ACC112 (cell line): ENCODE results near the gene MARS1.
A peak's percentile ranks its signal among the peaks of the same experiment; 100 is the strongest.
"Not testable (repeated sequence)": the region's sequence is repeated elsewhere in the genome, so short reads cannot be mapped to it uniquely, and the experiment has no call there.

Experiments
- H2AFZ ChIP-seq: fragments of 200-600 bp; sonication (generic); one replicate; pipeline ENCODE4 v1.6.0; 2017; ENCODE audit warnings: antibody characterized with exemption, low read length; ENCODE audit not compliant: unreplicated experiment
- H3K27ac ChIP-seq: fragments of 200-600 bp; sonication (generic); 2 replicates; pipeline ENCODE4 v1.5.1; 2014; ENCODE audit warnings: low read depth, mild to moderate bottlenecking, antibody characterized with exemption, low read length, moderate library complexity
- H3K27me3 ChIP-seq: fragments of 200-600 bp; sonication (generic); 2 replicates; pipeline ENCODE4 v1.6.1; 2014; ENCODE audit warnings: mild to moderate bottlenecking, antibody characterized with exemption, low read length, moderate library complexity, mixed read lengths; ENCODE audit not compliant: insufficient read depth
- H3K36me3 ChIP-seq: fragments of 200-600 bp; sonication (generic); 2 replicates; pipeline ENCODE4 v1.6.1; 2016; ENCODE audit warnings: mild to moderate bottlenecking, antibody characterized with exemption, low read length, moderate library complexity, mixed read lengths; ENCODE audit not compliant: insufficient read depth
- H3K4me1 ChIP-seq: fragments of 200-600 bp; sonication (generic); one replicate; pipeline ENCODE4 v1.6.1; 2016; ENCODE audit warnings: low read length, mixed read lengths; ENCODE audit not compliant: insufficient read depth, unreplicated experiment, control insufficient read depth
- H3K4me3 ChIP-seq: fragments of 200-600 bp; sonication (generic); 2 replicates; pipeline ENCODE4 v1.5.1; 2014; ENCODE audit warnings: mild to moderate bottlenecking, low read depth, low read length
- H3K79me2 ChIP-seq: fragments of 200-600 bp; sonication (generic); one replicate; pipeline ENCODE4 v1.6.0; 2016; ENCODE audit warnings: low read length; ENCODE audit not compliant: control insufficient read depth, unreplicated experiment, insufficient read depth

Gene MARS1

GRCh38 chr12:57517718-57518117 lies 29.9 kb downstream of the MARS1 start:
- Histone ChIP-seq H3K79me2 (peaks cover 30% of the 10 kb centered on the region), H3K36me3 (peaks cover 16% of the 10 kb centered on the region), H3K27ac (peak overlapping the region; percentile 27), H3K4me3 (peak overlapping the region; percentile 93), H3K4me1 (peaks cover 37% of the 10 kb centered on the region)
- not testable (repeated sequence) for H2AFZ ChIP-seq, H3K27me3 ChIP-seq

DNA sequence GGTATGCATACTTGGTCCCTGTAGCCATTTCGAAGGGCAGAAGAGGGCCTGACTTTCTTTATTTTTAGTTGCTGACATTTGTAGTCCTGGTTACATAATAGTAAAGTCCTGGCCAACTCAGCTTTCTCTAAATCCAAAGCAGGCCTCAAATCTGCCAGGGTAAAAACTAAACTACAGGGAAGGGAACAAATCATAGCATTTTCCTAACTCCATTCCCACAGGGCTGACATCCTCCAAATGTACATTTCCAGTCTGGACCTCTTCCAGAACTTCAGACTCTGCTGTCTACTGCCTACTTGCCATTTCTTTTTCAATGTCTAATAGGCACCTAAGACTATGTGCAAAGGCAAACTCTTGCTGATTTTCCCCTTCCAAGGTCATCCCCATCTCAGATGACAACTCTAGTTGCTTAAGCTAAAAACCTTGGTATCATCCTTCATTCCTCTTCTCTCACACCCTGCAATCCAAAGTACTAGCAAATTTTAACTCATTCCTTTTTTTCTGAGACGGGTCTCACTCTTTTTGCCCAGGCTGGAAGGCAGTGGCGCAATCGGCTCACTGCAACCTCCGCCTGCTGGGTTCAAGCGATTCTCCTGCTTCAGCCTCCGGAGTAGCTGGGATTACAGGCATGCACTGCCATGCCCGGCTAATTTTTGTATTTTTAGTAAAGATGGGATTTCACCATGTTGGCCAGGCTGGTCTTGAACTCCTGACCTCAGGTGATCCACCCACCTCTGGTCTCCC lies 30.5 kb downstream of the MARS1 start:
- peak overlapping the region; percentile 93 for H3K4me3 ChIP-seq
- no peak overlapping the region for H2AFZ ChIP-seq
- H3K79me2 ChIP-seq, result peaks cover 31% of the 10 kb centered on the region
- peaks cover 37% of the 10 kb centered on the region for H3K4me1 ChIP-seq
- H3K27ac ChIP-seq, result peak overlapping the region; percentile 27
- peaks cover 16% of the 10 kb centered on the region for H3K36me3 ChIP-seq
- no peaks in the 10 kb centered on the region for H3K27me3 ChIP-seq

DNA sequence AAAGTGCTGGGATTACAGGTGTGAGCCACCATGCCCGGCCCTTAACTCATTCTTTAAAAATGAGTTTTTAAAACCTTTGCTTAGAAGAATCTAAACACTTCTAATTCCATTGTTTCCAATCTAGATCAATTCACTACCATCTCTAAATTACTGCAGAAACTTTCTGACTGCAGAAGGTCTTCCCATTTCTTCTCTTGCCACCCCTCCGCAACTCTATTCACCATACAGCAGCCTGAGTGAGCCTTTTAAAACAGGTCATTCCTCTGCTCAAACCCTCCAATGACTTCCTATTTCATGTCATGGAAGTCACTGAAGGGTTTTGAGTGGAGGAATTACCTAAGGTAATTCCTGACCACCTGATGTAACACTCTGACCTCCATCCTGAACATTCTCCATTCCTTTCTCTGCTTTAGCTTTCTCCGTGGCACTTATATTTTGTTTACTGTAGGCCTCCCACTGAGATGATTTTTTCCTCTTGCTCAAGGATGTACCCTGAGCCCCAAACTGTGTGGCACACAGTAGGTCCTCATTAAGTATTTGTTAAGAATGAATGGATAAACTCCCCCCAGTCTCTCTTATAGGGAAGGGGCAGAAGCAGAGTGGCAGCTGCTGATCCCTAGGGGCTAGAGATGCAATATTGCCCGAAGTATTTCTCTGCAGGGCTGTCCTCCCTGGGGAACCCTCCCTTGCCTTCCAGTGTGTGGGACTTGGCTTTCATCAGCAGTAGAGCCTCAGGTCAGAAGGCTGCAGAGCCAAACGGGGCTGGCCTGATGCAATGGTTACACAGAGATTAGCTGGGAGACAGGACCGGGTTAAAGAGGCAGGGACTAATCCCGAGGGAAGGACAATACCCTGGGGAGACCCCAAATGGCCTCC lies 31.3 kb downstream of the MARS1 start:
- H3K27ac ChIP-seq, result peak overlapping the region; percentile 92
- H3K4me3 ChIP-seq, result peak overlapping the region; percentile 93
- no peak overlapping the region for H2AFZ ChIP-seq
- H3K4me1 ChIP-seq, result peaks cover 44% of the 10 kb centered on the region
- peaks cover 39% of the 10 kb centered on the region for H3K79me2 ChIP-seq
- no peaks in the 10 kb centered on the region for H3K27me3 ChIP-seq
- H3K36me3 ChIP-seq, result peaks cover 16% of the 10 kb centered on the region

GRCh38 chr12:57519796-57520052 lies 31.9 kb downstream of the MARS1 start:
- Histone ChIP-seq H2AFZ (no peak overlapping the region), H3K79me2 (peaks cover 45% of the 10 kb centered on the region), H3K27ac (peak overlapping the region; percentile 92), H3K27me3 (no peaks in the 10 kb centered on the region), H3K36me3 (peaks cover 16% of the 10 kb centered on the region), H3K4me1 (peaks cover 50% of the 10 kb centered on the region), H3K4me3 (peak overlapping the region; percentile 93)

DNA sequence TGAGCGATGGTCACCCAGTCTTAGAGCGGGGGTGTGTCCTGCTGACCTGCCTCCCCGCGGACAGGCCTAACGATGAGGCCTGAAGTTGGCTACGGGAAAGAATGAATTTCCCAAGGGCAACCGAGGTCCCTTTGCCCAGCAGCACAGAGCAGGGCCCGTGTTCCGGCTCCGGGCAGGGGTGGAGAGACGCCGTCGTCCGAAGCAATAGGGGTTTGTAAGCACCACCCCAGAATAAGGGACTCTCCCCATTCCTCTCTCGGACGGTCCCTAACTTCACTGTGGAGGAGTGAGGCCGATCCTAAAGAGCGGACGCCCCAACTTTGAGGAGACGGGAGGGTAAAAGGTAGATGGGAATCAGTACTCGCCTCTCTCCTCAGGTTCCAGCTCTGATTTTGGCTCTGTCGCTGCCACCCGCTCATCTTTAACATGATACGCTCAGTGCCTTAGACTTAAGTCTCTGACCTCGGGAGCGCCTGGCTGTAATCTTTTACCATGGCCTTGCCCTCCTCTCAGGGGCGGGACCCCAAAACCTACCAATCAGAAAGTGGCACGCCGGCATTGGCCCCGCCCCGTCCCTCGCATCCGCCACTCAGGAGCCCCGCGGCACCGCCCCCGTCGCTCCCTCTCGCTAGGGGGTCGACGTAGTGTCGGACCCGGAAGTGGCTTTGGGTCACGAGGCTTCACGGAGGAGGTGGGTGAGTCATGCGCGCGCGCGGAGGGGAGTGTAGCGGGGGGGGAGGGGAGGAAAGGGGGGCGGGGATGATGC lies 32.4 kb downstream of the MARS1 start, which contains the start of gene DDIT3:
Gene DDIT3, minus strand, starts transcription at position 462 of the 766 bp plus-strand sequence. CDS start 3,108 bp downstream, outside the sequence.
- Histone ChIP-seq H3K4me1 (peaks cover 53% of the 10 kb centered on the region), H3K27me3 (no peaks in the 10 kb centered on the region), H2AFZ (peak within 1 kb of the TSS; percentile 34), H3K36me3 (peaks cover 16% of the 10 kb centered on the region), H3K4me3 (peak within 1 kb of the TSS; percentile 93), H3K27ac (peak within 1 kb of the TSS; percentile 95), H3K79me2 (peaks cover 50% of the 10 kb centered on the region)

DNA sequence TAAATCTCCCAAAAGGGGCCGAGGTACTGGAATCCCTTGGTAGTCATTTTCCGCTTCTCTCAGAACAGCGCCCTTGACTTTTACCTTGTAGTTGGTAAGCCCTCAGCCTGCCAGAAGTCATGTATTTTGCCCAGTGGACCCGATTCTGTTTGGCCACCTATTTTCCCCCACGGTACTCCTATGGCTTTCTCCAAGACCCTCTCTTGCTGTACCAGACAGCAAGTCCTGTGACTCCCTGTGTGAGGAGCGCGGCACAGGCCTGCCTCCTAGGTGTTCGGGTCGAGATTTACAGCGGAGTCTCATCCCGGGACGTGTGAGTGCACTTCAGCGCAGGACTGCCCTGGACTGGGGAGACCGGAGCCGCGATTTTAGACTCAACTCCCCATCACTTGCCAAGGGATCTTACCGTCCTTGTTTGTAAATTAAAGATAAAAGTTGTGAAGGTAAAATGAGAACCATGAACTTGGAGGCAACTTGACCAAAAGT lies 33.7 kb downstream of the MARS1 start:
- peak overlapping the region; percentile 66 for H3K4me3 ChIP-seq
- peaks cover 63% of the 10 kb centered on the region for H3K79me2 ChIP-seq
- no peaks in the 10 kb centered on the region for H3K27me3 ChIP-seq
- H3K27ac ChIP-seq, result peak overlapping the region; percentile 95
- peaks cover 11% of the 10 kb centered on the region; the same call in 1 of the 2 replicates for H3K36me3 ChIP-seq
- H3K4me1 ChIP-seq, result peaks cover 53% of the 10 kb centered on the region
- H2AFZ ChIP-seq, result peak overlapping the region; percentile 11

GRCh38 chr12:57522011-57522886 lies 34.4 kb downstream of the MARS1 start, which contains the start of gene MBD6:
MBD6 (plus strand) TSS chr12:57522824; CDS start chr12:57524304, 1,480 bp downstream.
- Histone ChIP-seq H3K4me1 (peaks cover 49% of the 10 kb centered on the region), H3K27me3 (no peaks in the 10 kb centered on the region), H3K4me3 (peak within 1 kb of the TSS; percentile 78), H3K79me2 (peaks cover 66% of the 10 kb centered on the region), H3K27ac (peak within 1 kb of the TSS; percentile 95), H3K36me3 (peaks cover 5% of the 10 kb centered on the region; the same call in 1 of the 2 replicates), H2AFZ (peak within 1 kb of the TSS; percentile 11)

- Histone ChIP-seq H2AFZ (no peak overlapping the region), H3K4me1 (peaks cover 44% of the 10 kb centered on the region), H3K36me3 (peaks cover 3% of the 10 kb centered on the region; the same call in 1 of the 2 replicates), H3K27me3 (no peaks in the 10 kb centered on the region), H3K4me3 (peak overlapping the region; percentile 78), H3K27ac (peak overlapping the region; percentile 63), H3K79me2 (peaks cover 58% of the 10 kb centered on the region)
Measured at GRCh38 chr12:57522887-57523705, 35.2 kb downstream of the MARS1 start.
